Omental fat pad (tissue), 4 donors: ENCODE results near the gene AFF2. TPM values are rescaled to one million over a fixed set of nuclear protein-coding genes. Genes with fewer than 3 reads are reported as not detected.

ENCODE experiments used
- ATAC-seq: fragments of 150-250 bp; one replicate; pipeline ENCODE4 v1.9.1; 2016; ENCODE audit warnings: mild to moderate bottlenecking, moderate library complexity; ENCODE audit not compliant: low FRiP score
- DNase-seq: peaks from one replicate; pipeline ENCODE4 v3.0.0-alpha.2; 2019; ENCODE audit warnings: low spot score
- total RNA-seq, 4 donors: library from RNA; depleted of rRNA; stranded (reverse); fragments of >200 nt; gene quantifications; one replicate each; pipeline ENCODE4 v1.1.0, GENCODE V29; 2016
- TF ChIP-seq, protein P1 (sequence below), 3 donors: fragments of 450-650 bp; IDR thresholded peaks; one replicate each; pipeline ENCODE4 v1.5.1; 2016 to 2017; ENCODE audit warnings: antibody characterized with exemption in 3 of 3, mild to moderate bottlenecking in 3 of 3, moderate library complexity in 2 of 3

Gene AFF2
- total RNA-seq, 4 donors from 2014 or later: 5.7 to 16.7 (median 12.3) TPM

DNA sequence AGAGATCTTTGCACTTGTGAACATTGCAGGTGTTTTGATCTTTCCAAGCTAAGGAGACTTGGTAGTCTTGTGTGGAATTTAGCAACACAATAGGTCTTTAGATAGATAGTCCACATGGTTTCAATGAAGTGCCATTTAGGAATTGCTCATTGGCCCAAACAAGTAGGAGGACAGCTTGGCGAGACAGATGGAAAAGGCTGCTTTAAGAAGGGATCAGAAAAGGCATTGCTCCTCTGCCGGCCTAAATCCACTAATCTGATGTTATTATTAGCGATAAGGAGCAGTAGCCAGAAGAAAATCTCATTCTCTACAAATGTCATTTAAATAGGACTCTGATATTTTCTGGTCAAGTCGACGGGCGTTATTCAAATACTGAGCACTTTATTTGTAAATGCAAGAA lies 99.7 kb downstream of the AFF2 start:
- ATAC-seq: no peak
- DNase-seq: no peak
- TF ChIP-seq, protein P1, sequence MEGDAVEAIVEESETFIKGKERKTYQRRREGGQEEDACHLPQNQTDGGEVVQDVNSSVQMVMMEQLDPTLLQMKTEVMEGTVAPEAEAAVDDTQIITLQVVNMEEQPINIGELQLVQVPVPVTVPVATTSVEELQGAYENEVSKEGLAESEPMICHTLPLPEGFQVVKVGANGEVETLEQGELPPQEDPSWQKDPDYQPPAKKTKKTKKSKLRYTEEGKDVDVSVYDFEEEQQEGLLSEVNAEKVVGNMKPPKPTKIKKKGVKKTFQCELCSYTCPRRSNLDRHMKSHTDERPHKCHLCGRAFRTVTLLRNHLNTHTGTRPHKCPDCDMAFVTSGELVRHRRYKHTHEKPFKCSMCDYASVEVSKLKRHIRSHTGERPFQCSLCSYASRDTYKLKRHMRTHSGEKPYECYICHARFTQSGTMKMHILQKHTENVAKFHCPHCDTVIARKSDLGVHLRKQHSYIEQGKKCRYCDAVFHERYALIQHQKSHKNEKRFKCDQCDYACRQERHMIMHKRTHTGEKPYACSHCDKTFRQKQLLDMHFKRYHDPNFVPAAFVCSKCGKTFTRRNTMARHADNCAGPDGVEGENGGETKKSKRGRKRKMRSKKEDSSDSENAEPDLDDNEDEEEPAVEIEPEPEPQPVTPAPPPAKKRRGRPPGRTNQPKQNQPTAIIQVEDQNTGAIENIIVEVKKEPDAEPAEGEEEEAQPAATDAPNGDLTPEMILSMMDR (IDR thresholded peaks at IDR 0.05): no peak

DNA sequence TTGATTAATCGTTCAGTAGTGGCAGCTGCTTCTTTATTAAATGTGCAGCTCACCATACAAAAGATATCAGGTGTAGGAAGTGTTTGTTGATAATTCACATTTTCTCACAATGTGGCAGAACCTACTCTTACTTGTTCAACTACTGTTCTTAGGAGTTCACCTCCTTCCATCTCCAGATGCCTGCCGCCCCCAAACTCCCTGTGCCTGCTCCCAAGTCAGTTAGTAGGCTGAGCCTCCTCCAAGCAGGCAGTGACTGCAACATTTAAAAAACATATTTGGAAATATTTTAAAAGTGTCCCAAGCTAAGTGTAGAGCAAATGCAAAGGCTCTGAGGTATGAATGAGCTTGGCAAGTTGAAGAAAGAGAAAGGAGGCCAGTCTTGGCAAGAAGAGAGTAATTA lies 100.2 kb downstream of the AFF2 start:
- TF ChIP-seq, protein P1 (IDR thresholded peaks at IDR 0.05): no peak
- ATAC-seq: no peak
- no peak for DNase-seq

DNA sequence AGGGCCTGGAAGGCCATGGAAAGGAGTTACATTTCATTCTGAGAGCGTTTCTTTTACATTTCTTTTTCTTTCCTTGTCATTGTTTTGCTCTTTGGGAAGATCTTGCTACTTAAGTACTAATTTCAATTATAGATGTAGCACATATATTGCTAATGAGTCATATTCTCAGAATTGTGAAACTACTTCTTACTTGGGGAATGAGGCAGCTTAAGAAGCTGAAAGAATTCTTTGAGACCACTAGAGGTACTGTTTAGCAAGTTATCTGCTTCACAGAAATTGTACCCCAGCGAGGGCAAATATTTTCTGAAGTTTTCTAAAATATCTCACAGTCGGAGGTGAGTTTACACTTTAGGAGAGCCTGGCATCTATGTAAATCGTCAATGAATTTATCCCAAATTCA lies 100.6 kb downstream of the AFF2 start:
- no peak for DNase-seq
- no peak for ATAC-seq
- TF ChIP-seq, protein P1 (IDR thresholded peaks at IDR 0.05): no peak

DNA sequence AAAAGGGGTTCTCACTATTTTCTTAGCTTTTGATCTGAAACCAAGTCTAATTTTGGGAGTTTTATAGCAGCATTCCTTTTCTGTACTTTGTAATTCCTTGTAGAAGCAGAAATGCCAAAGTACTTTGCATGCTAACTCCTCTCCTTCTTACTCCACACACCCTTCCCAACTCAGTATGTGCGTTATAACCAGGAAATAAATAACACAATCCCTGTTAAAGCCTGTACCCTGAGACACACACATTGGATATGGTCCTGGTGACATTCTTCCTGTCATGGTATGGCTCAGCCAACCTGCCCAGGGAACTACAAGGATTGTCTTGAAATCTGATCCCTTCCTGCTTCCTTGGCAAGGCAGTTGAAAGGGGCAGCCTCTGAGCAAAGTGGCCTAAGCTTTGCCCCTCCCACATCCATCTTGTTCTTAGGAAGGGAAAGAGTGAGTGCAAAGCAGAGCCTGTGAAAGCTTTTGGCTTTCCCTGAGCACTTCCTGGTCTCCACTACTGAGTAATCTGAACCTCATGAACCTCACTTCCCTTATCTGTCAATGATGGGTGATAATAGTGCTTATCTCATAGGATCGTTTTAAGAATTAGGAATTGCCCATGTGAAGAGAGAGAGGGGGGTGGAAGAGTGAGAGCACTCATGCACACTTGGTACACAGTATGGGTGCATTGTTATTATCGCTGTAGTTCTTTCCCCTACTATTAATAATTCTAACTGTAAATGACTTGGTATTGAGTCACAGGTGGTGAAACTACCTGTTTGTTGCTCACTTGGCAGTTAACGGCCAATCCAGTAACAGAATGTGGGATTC lies 109.3 kb downstream of the AFF2 start:
- no peak for DNase-seq
- ATAC-seq: no peak
- TF ChIP-seq, protein P1 (IDR thresholded peaks at IDR 0.05): no peak

DNA sequence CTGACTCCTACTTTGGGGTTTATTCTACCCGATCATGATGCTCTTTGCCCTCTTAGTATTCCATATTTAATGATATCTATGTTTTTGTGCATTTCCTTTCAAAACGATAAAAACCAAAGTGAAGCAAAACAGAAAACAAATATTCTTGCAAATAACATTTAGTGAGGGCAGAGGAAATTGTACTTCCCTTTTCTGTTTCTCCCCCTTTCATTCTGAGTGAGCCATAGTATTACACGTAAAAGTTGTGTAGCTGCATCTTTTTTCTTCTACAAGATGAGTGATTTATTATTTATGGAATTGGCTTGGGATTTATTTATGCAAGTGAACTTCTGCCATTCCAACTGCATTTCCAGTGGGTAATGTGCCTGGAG lies 109.9 kb downstream of the AFF2 start:
- ATAC-seq (no peak), DNase-seq (no peak)
- TF ChIP-seq, protein P1 (IDR thresholded peaks at IDR 0.05): no peak

DNA sequence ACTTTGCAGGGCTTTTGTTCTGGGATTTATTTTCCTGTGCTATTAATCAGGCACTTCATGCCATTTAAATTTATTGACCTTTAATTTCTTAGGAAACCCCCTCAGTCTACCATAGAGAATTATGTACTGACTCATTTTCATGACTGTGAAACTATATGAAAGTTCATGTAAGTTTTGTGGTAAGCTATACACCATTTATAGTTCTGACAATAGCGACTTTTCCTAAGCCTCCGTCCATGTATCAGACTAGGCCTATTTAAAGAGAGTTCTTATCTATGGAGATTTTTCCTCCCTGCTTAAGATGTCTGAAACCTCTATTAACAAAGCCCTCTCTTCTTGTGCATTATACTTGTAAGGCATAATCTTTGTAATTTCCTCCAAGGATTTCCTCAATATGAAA lies 111.6 kb downstream of the AFF2 start:
- ATAC-seq (no peak), DNase-seq (no peak)
- TF ChIP-seq, protein P1 (IDR thresholded peaks at IDR 0.05): no peak

DNA sequence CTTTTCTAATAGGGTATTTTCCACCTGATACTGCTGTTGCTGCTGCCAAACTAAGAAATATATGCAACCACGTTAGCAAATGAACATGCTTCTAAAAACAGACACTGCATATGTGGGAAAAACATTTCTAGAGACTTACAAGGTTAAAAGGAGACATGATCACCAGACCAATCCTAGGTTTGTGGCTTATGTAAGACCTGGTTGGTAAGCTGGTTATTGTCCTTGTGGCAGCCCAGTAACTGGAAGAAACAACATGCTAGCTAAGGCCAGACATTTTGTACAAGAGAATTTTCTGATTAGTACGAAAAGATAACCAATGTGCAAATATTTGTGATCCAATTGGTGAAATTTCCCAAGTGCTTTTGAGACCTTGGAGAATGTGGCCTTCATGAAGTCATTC lies 112.0 kb downstream of the AFF2 start:
- TF ChIP-seq, protein P1 (IDR thresholded peaks at IDR 0.05): no peak
- DNase-seq: no peak
- no peak for ATAC-seq
